Measurements from ENCODE around the gene SLC5A4. TPM values are rescaled to one million over a fixed set of nuclear protein-coding genes. Genes with fewer than 3 reads are reported as not detected.

SLC5A4 gene
- total and polyA plus RNA-seq, 2 of the 4 experiments (the other 2 are of a cell fraction) = 0.10 to 0.18 TPM

GRCh38 chr22:32211011-32211410 is 44.1 kb downstream of the SLC5A4 start:
- Histone ChIP-seq H2BK120ac (ENCODE audit: low read depth, low read length) (no peak overlapping the region), H2AFZ (replicated peaks; ENCODE audit: low read length, poor library complexity) (no peak overlapping the region), H2BK5ac (ENCODE audit: low read depth, low read length, poor library complexity, severe bottlenecking) (no peak overlapping the region), H2AK9ac (replicated peaks; ENCODE audit: low read depth, low read length, poor library complexity) (no peak overlapping the region), H3K36me3 (ENCODE audit: control insufficient read depth, insufficient read depth, low read length) (no peaks in the 10 kb centered on the region), H2BK20ac (ENCODE audit: low read depth, low read length) (no peak overlapping the region), H4K91ac (ENCODE audit: insufficient read depth, low read depth, low read length) (no peak overlapping the region), H3K23ac (ENCODE audit: low read depth, low read length) (no peak overlapping the region), H4K5ac (ENCODE audit: low read depth, low read length) (no peak overlapping the region), H2BK15ac (ENCODE audit: low read depth, low read length) (no peak overlapping the region), H2AK5ac (ENCODE audit: low read depth, low read length) (no peak overlapping the region), H3K27ac (ENCODE audit: insufficient read depth, low read length) (no peak overlapping the region), H3K9me3 (ENCODE audit: control insufficient read depth, insufficient read depth, low read length) (no peaks in the 10 kb centered on the region), H3K79me1 (ENCODE audit: low read depth in 1 of 2, low read length in 2 of 2) (no peaks in the 10 kb centered on the region), H3K4me2 (ENCODE audit: low read depth, low read length) (no peak overlapping the region), H3K14ac (replicated peaks; ENCODE audit: low read depth, low read length) (no peak overlapping the region), H3K18ac (ENCODE audit: low read depth, low read length) (no peak overlapping the region), H3K4me1 (ENCODE audit: control insufficient read depth, insufficient read depth, low read length) (no peaks in the 10 kb centered on the region), H3K9me1 (ENCODE audit: insufficient read depth, low read length) (no peaks in the 10 kb centered on the region), H3K4me3 (ENCODE audit: insufficient read depth, low read depth, low read length) (no peak overlapping the region), H3K4ac (ENCODE audit: low read depth, low read length) (no peak overlapping the region), H3K27me3 (ENCODE audit: control insufficient read depth, insufficient read depth, low read length) (peaks cover 2% of the 10 kb centered on the region; the same call in 1 of the 2 replicates), H3K9ac (ENCODE audit: low read depth, low read length) (no peak overlapping the region), H4K8ac (ENCODE audit: low read depth in 2 of 2, low read length in 2 of 2) (no peak overlapping the region), H4K20me1 (ENCODE audit: insufficient read depth, low read length) (no peaks in the 10 kb centered on the region), H3K56ac (ENCODE audit: extremely low read depth, insufficient read depth, low read length) (no peak overlapping the region)
- in situ Hi-C loops (cut with MboI; ENCODE audit: low sequenced_read_pairs) = no loop called here
- ChIA-PET CTCF (interaction anchor here (0.8 kb wide), 1 partner anchor 9 kb away, joined by 3 read pairs; no protein-coding TSS in a partner anchor), POLR2A (ENCODE audit: unreplicated experiment) (no interaction called here)
- dilution Hi-C loops (cut with HindIII; ENCODE audit: low sequenced_read_pairs, unreplicated experiment) = no loop called here
- DNase-seq (no peak), ATAC-seq (ENCODE audit: low read depth) (no peak)
- no CpG with 5 or more reads among the region's 7 CpGs for WGBS, 2 experiments (ENCODE audit: extremely low coverage in 2 of 2, insufficient read length in 1 of 2)
- TF ChIP-seq FOS (IDR thresholded peaks at IDR 0.05; ENCODE audit: low read depth, low read length) = no peak
- TF ChIP-seq CTCF (conservative IDR thresholded peaks at IDR 0.05; ENCODE audit: low read depth, low read length) = no peak
- TF ChIP-seq MAZ (IDR thresholded peaks at IDR 0.05; ENCODE audit: borderline replicate concordance, low read depth, low read length) = no peak
- no peak for TF ChIP-seq NFE2L2 (IDR thresholded peaks at IDR 0.05; ENCODE audit: low read depth, low read length)
- TF ChIP-seq ELK1 (IDR thresholded peaks at IDR 0.05; ENCODE audit: borderline replicate concordance, low read depth, low read length) = no peak
- no peak for TF ChIP-seq RAD21 (IDR thresholded peaks at IDR 0.05; ENCODE audit: low read length)
- TF ChIP-seq POLR2A (IDR thresholded peaks at IDR 0.05; ENCODE audit: low read depth, low read length) = no peak
- no peak for TF ChIP-seq MXI1 (IDR thresholded peaks at IDR 0.05; ENCODE audit: borderline replicate concordance, low read depth, low read length)
- TF ChIP-seq CHD1 (IDR thresholded peaks at IDR 0.05; ENCODE audit: low read depth, low read length) = no peak
- TF ChIP-seq CEBPB (IDR thresholded peaks at IDR 0.05; ENCODE audit: low read depth, low read length) = no peak
- TF ChIP-seq RCOR1 (IDR thresholded peaks at IDR 0.05; ENCODE audit: insufficient replicate concordance, low read length) = no peak
- no peak for TF ChIP-seq BHLHE40 (IDR thresholded peaks at IDR 0.05; ENCODE audit: low read depth, low read length)
- intact Hi-C loops (cut with micrococcal nuclease) = no loop called here
- no TSS peak for BruUV-seq (replicated peaks)

All from IMR-90 (cell line).